ENCODE measurements around the gene ZFP36L2.

Gene ZFP36L2, protein sequence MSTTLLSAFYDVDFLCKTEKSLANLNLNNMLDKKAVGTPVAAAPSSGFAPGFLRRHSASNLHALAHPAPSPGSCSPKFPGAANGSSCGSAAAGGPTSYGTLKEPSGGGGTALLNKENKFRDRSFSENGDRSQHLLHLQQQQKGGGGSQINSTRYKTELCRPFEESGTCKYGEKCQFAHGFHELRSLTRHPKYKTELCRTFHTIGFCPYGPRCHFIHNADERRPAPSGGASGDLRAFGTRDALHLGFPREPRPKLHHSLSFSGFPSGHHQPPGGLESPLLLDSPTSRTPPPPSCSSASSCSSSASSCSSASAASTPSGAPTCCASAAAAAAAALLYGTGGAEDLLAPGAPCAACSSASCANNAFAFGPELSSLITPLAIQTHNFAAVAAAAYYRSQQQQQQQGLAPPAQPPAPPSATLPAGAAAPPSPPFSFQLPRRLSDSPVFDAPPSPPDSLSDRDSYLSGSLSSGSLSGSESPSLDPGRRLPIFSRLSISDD

DNA sequence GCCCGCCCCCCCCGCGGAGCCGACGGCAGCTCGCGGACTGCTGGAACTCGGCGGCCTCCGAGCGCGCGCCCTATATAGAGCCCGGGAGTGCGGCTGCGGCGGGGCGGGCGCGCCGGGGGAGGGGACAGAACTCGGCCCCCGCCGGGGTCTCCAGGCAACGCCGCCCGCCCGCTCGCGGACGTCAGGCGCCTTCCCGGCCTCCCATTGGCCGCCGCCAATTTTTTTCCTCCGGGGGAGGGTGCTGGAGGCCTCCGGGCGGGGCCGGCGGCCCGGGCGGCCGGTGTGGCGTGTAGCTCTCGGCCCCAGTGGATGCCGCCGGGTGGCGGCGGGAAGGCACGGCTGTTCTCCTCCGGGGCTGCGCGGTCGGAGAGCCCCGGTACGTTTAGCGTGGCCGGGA, at the start of gene ZFP36L2:
TSS of gene ZFP36L2 (minus strand) at position 49 of the 397 bp plus-strand sequence. CDS start 291 bp downstream, outside the sequence.
- DNase-seq (ENCODE audit: low read depth), result no peak

DNA sequence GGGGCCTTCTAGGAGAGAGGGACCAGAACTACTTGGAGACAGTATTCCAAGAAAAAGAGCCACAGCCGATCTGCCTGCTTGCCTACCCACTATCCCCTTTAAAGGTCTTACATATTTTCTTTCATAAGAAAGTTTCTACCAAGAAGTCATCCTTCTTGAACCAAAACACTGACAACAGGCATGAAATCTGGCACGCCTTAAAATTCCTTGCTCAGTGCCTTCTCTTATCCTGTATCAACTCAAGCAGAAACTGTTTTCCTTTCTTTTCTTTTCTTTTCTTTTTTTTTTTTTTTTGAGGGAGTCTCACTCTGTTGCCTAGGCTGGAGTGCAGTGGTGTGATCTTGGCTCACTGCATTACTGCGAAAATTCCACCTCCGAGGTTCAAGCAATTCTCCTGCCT, 48.3 kb upstream of the ZFP36L2 start:
- no peak for DNase-seq (ENCODE audit: low read depth)

DNA sequence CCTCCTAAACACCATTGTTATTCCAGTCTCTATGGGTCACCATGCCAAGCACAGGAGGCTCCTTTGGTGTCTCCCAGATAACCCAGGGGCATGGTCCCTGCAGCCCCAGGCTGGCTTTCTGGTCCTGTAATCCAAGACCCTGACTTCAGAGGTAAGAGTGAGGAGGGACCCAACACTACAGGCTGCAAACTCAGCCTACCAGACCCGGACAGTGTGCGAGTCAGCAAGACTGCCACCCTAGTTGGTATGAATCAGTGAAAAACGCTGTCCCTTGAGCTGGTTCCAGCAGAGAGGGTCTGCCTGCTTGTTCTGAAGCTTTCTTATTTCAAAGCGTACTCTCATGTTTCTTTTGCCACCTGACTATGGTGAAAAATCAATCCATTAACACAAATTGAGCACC, 47.6 kb upstream of the ZFP36L2 start:
- no peak for DNase-seq (ENCODE audit: low read depth)

DNA sequence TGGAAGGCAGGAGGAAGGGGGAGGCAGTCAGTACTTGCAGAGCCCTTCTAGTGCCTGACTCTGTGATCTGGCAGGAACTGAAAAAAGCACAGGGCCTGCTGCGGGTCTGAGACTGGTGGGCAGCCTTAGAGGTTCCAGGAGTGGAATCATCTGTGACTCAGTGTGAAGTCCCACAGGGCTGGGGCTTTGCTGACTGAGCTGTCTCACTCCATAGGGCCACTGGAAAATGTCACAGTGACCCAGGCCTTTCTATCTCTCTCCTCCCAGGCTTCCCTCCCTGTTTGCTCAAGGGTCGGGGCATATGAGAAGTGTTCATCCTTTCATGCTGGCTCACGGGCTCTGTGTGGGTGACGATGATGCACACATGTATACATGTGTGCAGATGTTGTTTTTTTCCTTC, 47.1 kb upstream of the ZFP36L2 start:
- no peak for DNase-seq (ENCODE audit: low read depth)

DNA sequence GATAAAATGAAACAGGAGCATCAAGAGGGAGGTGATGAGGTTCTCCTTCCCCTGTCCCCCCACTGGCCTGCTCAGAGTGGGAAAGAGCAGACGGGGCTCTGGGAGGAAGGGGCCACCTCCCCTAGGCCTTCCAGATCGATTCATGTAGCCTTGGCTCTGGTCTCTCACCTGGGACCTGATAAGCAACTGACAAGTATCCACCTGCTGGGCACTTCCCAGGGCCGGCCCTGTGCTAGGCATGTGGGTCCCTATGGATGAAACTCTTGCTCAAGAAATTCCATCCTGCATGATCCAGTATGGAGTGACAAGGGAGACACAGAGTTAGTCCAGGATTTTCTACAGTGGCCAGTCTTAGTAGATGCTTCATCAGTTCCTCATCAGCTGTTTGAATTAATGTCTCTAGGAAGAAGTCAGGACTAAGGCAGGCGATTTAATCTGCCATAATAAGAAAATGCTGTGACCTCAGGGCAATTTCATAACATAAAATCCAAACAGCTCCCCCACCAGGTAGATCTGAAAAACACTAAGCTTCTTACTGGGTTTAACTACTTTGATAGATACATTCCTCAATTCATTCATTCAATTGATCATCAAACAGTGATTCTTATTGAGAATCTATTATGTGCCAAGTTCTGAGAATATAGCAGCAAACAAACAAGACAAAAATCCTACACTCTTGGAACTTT, 44.7 kb upstream of the ZFP36L2 start:
- no peak for DNase-seq (ENCODE audit: low read depth)

DNA sequence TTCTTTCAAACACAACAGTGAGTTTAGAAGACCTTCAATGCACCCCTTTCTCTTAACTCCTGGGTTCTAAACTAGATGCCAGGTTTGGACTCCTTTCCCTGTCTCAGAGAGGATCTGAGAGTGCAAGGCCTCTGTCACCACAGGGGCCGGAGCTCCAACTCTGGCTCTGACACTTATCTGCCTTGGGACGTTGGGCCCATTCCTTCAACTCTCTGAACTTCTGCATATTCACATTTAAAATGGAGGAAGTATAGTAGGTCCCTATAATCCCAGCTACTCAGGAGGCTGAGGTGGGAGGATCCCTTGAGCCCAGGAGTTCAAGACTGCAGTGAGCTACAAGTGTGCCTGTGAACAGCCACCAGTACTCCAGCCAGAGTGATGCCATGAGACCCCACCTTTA, 44.1 kb upstream of the ZFP36L2 start:
- no peak for DNase-seq (ENCODE audit: low read depth)

DNA sequence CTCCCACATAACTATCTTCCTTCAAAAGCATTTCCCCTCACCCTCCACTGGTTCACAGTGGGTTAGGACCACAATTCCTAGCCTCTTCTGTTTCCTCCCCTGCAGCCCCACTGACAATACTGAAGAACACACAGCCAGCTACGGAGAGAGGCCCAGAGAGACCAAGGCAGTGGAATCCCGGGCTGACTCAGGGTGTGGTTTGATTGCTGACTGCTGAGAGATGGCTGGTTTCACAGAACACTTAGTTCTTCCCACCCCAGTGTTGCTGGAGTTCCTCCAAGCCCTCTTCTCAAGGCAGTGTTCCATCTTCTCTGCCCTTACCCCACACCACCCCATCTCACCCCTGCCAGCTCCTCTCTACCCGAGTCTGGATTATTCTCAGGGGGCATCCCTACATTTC, 43.3 kb upstream of the ZFP36L2 start:
- DNase-seq (ENCODE audit: low read depth), result peak; percentile 23

DNA sequence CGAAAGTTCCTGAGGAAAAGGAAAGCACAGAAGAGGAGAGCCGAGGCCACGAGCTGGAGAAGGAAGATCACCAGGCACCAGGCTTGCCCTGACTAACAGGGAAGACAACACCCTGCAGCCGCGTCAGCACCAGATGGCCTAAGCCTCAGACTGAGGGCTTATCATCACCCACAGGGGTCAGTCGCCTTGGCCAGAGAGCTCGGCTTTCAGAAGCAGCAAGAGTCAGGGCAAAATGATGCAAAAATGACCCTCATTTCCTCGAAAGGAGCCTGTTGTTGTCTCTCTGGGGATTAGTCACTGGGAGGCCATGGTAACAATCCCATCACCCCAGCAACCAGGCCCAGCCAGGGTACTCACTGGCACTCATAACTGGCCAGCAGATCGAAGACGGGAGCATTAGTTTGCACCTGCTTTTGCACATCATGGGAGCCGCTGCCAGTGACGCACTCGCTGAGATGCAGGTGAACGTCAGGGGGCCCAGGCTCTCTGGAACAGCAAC, 42.7 kb upstream of the ZFP36L2 start:
- DNase-seq (ENCODE audit: low read depth), result peak; percentile 91

DNA sequence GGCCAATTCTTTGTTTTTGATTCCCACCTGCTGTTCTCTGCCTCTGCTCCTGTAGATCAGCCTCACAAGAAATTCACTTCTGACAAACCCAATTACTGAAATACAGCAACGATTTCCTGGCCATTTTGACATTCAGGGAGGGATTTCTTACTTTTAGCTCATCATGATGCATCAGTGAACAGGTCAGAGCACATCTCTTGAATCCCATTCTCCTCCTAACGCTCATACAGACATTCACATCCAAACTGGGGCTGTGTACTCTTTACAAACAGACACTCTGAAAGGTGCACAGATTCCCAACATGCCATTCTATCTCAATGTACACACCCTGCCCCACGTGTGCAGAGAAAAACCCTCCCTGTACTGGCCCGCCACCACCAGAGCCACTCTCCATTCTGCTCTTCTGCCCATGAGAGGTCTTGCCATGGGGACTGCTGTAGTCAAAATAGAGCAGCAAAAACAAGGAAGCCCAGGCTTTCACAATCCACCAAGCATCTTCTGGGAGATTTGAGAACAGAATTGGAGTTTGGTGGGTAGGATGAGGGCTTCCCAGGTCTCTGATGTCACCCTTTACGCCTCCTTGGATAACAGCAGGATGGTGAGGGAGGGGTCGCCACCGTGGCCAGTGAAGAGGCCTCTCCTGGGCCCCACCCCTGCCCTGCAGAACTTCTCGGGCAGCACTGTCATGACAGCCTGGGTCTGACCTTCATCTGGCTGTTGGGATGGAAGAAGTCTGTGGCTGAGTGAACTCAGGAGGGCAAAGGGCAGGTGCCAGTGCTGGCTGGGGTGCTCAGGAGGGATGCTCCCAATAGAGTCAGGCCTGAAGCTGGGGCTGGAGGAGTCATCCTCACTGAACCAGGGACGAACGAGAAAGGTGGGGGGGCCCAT, 41.9 kb upstream of the ZFP36L2 start:
- no peak for DNase-seq (ENCODE audit: low read depth)

DNA sequence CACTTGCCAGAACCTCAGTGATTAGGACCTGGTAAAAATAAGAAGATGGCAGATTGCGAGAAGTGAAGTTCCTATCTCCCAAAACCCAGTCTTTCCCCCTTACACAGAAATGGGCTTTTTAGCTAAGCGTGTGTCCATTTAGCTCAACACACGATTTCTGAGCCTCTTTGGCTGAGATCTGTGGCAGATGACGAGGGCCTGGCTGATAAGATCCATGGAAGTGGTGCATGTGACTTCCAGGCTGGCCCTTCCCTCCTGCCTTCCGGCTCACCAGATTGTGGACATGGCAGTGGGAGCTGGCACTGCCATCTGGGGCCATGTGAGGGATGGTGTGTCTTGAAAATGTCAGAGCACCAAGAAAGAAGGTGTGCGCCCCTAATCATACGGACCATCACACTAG, 41.0 kb upstream of the ZFP36L2 start:
- DNase-seq (ENCODE audit: low read depth), result no peak

DNA sequence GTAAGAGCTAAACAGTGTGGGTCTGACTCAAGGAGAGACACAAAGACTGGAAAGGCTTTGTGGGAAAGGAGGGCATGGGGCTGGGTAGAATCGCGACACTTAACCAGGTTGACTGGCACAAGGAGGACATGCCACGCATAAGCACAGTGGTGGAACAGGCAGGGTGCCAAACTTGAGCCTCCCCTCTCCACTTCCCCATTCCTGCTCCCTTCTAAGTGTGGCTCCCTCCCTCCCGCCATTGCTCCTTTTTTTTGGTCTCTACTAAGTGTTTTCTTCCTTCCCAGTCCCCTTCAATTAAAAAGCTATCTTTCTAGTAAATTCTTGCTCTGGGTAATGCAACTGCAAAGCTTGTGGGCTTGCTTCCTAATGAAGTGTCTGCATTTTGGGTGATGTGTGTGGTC, 40.3 kb upstream of the ZFP36L2 start:
- no peak for DNase-seq (ENCODE audit: low read depth)

DNA sequence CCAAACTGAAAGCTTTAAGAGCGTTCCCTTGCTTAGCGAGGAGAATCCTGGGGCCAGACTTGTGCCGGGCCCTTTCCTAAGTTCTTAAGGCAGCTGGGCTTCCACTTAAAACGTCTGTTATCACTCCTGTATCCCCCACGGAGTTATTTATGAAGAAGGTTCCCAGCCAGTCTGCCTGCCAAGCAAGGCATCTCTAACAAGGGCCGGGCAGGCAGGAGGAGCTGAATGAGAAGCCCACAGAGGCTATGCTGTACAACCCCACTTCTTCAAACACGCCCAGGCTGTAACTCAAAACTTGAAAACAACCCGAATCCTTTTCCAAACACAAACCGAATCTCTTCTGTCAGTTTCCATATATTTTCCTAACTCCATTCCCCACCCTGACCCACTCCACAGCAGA, 39.0 kb upstream of the ZFP36L2 start:
- no peak for DNase-seq (ENCODE audit: low read depth)

DNA sequence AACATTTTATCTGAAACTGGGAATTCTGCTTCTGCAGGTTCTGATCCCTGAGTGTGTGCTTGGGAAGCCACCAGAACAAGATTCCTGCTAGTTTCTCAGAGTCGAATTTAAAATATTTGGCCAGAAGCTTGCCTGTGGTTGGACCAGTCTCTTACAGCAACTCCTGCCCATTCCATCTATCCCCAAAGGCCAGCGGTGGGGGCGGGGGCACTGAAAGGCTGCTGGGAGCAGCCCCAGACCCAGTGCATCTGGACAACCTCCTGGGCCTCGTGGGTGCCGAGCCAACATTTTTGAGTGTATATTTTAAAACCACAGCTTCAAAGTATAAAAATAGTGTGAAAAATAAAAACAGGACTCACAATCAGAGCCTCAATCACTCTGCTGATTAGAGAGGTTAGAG, 38.6 kb upstream of the ZFP36L2 start:
- DNase-seq (ENCODE audit: low read depth), result no peak

DNA sequence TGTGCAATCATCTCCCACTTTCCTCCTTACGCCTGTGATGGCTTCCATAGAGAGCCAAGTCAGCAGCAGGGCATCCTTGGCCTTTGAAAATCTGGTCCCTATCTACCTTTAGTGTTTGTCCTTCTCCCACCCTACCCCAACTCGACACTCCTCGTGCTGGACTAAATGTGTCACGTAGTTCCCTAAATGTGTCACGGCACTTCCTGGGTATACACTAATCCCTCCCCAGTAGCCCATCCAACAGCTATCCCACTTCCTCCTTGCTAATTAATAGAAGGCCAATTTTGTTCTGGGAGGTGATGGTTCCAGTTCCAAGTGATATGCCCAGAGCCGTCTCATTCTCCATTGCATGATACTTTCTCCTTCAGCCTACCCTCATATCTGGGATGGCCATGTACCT, 36.5 kb upstream of the ZFP36L2 start:
- DNase-seq (ENCODE audit: low read depth), result no peak

DNA sequence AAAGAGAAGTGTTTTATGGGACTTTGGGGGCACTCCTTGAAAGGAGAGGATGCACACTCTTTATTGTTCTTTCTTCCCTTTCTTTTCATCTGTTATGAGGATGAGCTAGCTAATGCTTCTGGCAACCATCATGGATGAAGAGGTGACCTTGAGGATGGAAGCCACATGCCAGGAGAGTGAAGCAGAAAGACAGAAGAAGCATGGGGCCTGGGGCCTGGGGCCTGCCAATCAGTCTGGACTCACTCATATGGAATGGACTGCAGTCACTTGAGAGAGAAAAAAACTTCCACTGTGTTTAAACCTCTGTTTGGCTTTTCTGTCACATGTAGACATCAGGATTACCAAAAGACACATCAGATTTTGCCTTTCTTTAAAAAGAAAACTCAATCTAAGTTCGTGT, 35.8 kb upstream of the ZFP36L2 start:
- no peak for DNase-seq (ENCODE audit: low read depth)

DNA sequence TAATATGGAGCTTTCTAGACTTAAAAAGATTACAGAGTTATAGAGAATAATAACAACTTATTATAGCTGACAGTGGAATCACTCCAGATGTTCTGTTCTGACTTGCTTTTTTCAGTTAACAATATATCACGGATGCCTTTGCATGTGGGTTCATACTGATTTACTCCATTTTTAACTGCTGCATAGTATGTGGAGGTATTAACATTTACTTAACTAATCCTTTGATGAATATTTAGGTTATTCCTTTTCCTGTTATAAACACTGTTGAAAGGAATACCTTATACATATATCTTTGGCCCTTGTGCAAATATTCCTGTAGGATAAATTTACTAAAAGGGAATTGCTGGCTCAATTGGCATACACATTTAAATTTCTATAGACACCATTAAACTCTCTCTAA, 33.1 kb upstream of the ZFP36L2 start:
- no peak for DNase-seq (ENCODE audit: low read depth)

DNA sequence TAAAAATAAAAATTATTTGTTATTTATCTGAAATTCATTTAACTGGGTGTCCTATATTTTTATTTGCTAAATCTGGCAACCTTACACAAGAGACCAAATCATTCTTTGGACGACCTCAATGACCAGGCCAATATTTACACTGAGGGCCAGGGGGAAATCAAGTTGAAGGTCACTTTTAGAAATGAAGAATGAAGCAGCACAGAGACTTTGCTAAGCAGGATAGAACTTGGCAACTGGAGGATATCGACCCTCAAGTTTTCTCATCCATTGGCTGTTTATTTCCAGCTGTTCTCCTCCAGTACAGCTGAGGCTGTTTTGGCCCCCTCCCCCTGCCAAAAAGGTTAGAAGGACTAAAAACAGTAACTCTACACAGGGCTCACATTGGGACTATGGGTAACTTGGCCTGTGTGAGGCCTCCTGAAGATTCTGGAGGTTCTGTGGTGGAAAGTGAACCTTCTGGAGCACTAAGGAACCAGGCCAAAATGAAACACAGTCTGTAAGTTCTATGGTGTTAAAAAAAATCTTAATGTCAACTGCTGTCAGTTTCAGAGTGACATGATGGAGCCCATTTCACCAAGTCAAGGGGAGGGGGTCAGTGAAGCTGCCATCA, 32.2 kb upstream of the ZFP36L2 start:
- no peak for DNase-seq (ENCODE audit: low read depth)

DNA sequence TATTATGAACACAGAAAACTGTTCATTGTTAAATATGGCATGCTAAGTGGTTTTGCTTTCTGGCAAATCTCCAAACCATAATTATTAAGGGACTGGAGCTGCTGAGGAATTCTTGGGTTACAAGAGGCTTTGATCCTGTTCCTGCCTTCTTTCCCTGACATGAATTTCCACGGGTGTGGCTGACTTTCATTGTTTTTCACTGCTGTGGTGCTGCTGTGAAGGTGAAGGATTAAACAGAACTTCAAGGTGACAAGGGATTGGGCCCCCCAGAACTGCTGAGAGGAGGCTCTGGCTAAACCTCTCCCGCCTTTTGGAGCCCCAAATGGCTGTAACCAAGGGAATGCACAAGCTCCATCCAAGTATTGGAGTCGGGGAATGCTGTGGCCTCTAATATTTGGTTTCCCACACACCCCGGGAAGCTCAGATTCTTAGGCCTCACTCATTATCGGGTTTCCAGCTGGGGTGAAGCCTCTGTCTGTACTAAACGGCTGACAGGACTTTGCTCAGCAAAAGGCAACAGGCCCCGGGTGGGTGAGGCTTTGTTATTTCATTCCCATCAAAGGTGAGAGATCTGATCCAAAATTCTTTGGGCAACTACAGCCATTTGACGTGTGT, 29.0 kb upstream of the ZFP36L2 start:
- DNase-seq (ENCODE audit: low read depth), result no peak

DNA sequence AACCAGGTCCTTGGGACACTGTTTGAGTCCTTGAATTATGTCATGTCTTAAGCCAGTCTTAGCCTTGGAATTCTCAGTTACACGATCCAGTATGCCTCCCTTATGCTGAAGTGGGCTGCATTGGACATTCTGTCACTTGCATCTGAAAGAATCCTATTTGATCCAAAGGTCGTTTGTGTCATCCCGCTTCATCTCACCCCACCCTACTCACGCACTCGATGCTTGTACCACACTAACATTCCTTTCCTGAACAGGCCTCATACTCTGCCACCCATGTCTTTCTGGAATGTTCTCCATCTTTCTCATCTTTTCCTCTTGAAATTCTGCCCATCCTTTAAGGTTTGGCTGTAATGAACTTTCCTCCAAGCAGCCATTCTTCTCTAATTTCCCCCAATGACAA, 27.9 kb upstream of the ZFP36L2 start:
- no peak for DNase-seq (ENCODE audit: low read depth)

DNA sequence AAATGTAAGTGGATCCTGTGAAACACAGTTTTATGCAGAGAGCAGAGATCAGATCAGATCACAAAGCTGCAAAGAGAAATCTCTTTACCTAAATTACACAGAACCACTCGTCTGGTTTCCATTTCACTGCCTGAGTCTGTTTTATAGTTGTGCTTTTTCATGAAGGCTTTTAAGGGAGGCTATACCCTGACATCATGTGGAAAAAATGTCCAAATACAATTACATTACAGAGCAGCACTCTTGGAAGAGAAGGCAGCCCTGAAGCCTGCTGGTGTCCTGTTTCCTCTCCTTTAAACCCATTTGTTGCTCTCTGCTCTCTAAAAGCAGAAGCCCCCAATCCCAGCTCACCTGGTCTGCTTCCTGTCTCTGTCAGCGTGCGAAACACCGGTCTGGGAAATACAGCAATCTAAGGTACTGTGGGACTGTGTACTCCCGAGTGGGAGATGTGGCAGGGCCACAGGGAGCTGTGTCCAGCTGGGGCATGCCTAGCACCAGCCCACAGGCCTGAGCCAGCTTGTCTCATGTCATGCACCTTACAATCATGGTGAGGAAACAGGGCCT, 24.8 kb upstream of the ZFP36L2 start:
- DNase-seq (ENCODE audit: low read depth), result no peak

DNA sequence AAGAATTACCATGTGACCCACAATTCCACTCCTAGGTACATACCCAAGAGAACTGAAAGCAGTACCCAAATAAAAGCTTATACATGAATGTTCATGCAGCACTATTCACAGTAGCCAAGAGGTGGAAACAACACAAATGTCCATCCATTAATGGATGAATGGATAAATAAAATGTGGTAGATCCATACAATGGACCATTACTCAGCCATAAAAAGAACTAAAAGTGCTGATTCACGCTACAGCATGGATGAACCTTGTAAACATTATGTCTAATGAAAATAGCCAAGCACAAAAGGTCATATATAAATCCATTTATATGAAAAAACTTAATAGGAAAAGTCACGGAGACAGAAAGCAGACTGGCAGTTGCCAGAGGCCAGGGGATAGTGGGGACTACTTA, 23.6 kb upstream of the ZFP36L2 start:
- DNase-seq (ENCODE audit: low read depth), result no peak

Measured in HS-5 (cell line).